22Rv1 (cell line): ENCODE results near the gene PQBP1.

Source experiments
- CTCF ChIP-seq: fragments of 450-650 bp; IDR thresholded peaks from 2 replicates; pipeline ENCODE4 v1.5.1; 2017; ENCODE audit warnings: mild to moderate bottlenecking
- ZFX ChIP-seq: fragments of 450-650 bp; IDR thresholded peaks from 2 replicates; pipeline ENCODE4 v1.6.1; 2017; ENCODE audit warnings: antibody characterized with exemption, borderline replicate concordance

GRCh38 chrX:48938721-48939425 lies 41.1 kb downstream of the PQBP1 start:
- TF ChIP-seq CTCF (no peak), ZFX (no peak)
